Kidney epithelial cell (primary cell): ENCODE results near the gene ZNF507. TPM values are rescaled to one million over a fixed set of nuclear protein-coding genes. Genes with fewer than 3 reads are reported as not detected.

Source experiments
- DNase-seq: peaks from one replicate; pipeline ENCODE4 v3.0.0-alpha.2; 2010; ENCODE audit warnings: low read depth
- H3K27me3 ChIP-seq: 2 replicates; pipeline ENCODE4 v1.6.0; 2011; ENCODE audit warnings: low read length; ENCODE audit not compliant: control insufficient read depth, insufficient read depth
- H3K36me3 ChIP-seq: 2 replicates; pipeline ENCODE4 v1.5.1; 2011; ENCODE audit warnings: low read length; ENCODE audit not compliant: control insufficient read depth, insufficient read depth
- H3K4me3 ChIP-seq: 2 replicates; pipeline ENCODE4 v1.5.1; 2011; ENCODE audit warnings: low read depth, mild to moderate bottlenecking, control low read depth, low read length
- total RNA-seq: library from RNA; depleted of rRNA; stranded (reverse); fragments of >200 nt; gene quantifications from 2 replicates; pipeline ENCODE4 v1.2.3, GENCODE V29; 2015
- TF ChIP-seq, protein P1 (sequence below): IDR thresholded peaks from 2 replicates; pipeline ENCODE4 v1.5.1; 2011; ENCODE audit warnings: mild to moderate bottlenecking, moderate library complexity, low read length, control low read depth, inconsistent platforms; ENCODE audit not compliant: insufficient read depth, poor library complexity, severe bottlenecking

ZNF507 gene
- total RNA-seq, 1 donor from 2014 or later: 13.9 TPM

DNA sequence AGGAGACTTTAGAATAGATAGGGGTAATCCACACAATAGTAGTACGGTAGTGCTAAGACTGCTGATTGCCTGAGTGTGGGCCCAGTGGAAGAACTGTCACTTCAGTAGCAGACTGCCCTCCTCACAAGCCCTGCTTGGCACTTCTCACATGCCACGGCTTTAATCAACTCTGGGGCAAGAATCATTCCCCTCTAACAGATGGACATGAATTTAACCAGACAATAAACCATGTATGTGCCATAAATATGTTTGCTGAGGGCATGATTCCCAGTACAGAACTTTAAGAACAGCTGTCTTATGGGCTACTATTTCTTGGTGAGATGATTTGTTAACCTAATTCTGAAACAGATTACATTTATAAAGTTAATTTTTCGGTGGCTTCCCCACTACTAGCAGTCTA is 82.1 kb downstream of the ZNF507 start:
- no peaks in the 10 kb centered on the region for H3K36me3 ChIP-seq
- TF ChIP-seq, protein P1, sequence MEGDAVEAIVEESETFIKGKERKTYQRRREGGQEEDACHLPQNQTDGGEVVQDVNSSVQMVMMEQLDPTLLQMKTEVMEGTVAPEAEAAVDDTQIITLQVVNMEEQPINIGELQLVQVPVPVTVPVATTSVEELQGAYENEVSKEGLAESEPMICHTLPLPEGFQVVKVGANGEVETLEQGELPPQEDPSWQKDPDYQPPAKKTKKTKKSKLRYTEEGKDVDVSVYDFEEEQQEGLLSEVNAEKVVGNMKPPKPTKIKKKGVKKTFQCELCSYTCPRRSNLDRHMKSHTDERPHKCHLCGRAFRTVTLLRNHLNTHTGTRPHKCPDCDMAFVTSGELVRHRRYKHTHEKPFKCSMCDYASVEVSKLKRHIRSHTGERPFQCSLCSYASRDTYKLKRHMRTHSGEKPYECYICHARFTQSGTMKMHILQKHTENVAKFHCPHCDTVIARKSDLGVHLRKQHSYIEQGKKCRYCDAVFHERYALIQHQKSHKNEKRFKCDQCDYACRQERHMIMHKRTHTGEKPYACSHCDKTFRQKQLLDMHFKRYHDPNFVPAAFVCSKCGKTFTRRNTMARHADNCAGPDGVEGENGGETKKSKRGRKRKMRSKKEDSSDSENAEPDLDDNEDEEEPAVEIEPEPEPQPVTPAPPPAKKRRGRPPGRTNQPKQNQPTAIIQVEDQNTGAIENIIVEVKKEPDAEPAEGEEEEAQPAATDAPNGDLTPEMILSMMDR: no peak
- no peaks in the 10 kb centered on the region for H3K27me3 ChIP-seq
- no peak for DNase-seq
- no peak overlapping the region for H3K4me3 ChIP-seq

DNA sequence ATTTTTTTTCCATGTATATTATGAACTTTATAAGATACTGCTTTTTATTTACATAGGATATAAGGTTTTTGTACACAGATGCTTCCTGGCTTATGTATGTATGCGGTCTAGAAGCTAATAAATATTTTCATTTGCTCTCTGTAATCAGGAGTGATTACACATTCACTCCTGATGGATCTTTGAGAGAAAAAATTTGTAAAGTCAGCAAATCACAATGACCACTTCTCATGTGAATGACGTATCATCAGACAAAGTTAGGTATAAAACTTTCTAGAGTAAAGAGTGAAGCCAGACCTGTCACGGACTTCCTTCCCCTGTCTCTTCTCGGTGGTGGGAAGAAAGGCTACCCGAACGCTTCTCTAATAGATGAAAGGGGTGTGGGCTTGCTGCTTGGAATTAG is 91.3 kb downstream of the ZNF507 start:
- no peak overlapping the region for H3K4me3 ChIP-seq
- TF ChIP-seq, protein P1: no peak
- no peaks in the 10 kb centered on the region for H3K27me3 ChIP-seq
- no peak for DNase-seq
- H3K36me3 ChIP-seq: no peaks in the 10 kb centered on the region

DNA sequence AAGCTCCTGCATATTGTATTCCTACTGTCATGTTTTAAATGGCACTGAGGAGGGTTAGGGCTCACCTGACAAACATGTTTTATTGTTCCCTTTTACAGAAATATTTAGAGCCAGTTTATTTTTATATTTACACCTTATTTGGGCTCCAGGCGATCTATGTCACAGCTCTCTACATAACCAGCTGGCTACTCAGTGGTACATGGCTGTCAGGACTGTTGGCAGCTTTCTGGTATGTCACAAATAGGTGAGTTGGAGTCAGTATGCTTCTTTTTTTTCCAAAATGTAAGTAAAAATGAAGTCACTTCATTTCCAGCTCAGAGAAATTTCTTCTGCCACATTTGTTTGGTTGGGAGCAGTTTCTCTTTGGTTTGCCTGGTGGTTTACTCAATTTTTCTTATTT is 91.7 kb downstream of the ZNF507 start:
- no peak for DNase-seq
- Histone ChIP-seq H3K36me3 (no peaks in the 10 kb centered on the region), H3K27me3 (no peaks in the 10 kb centered on the region), H3K4me3 (no peak overlapping the region)
- TF ChIP-seq, protein P1: no peak

Other genes starting within 250 kb of the ZNF507 start
- 20.9 and 25.0 TPM in 2 replicates for gene DPY19L3, start 60.2 kb downstream of the ZNF507 start, total RNA-seq
- gene PDCD5, start 235.6 kb downstream of the ZNF507 start, total RNA-seq: 192 and 246 TPM in 2 replicates